HEK293T (cell line): ENCODE data around the gene IRF2BP2.

Experiments used
- CTCF ChIA-PET: fragments of 350-600 bp; formaldehyde crosslinking; extraction: SDS; loops from one replicate; lab custom pipeline; 2021; ENCODE audit warnings: antibody characterized with exemption, inconsistent platforms; lab: Yijun Ruan, JAX
- POLR2A ChIA-PET: fragments of 350-600 bp; formaldehyde crosslinking; extraction: SDS; loops from one replicate; lab custom pipeline; 2020; ENCODE audit warnings: antibody characterized with exemption, inconsistent platforms; lab: Yijun Ruan, JAX
- DNase-seq: peaks from one replicate; pipeline ENCODE4 v3.0.0; 2012; ENCODE audit warnings: mixed read lengths; ENCODE audit errors: extremely low spot score
- ARNT ChIP-seq: fragments of 450-650 bp; IDR thresholded peaks from 2 replicates; pipeline ENCODE4 v1.6.1; 2017; ENCODE audit warnings: mild to moderate bottlenecking
- BHLHE40 ChIP-seq: fragments of 450-650 bp; IDR thresholded peaks from 2 replicates; pipeline ENCODE4 v1.6.1; 2016; ENCODE audit warnings: mild to moderate bottlenecking, moderate library complexity, borderline replicate concordance
- CTBP1 ChIP-seq: fragments of 450-650 bp; IDR thresholded peaks from 2 replicates; pipeline ENCODE4 v1.6.1; 2016; ENCODE audit warnings: borderline replicate concordance
- ELF4 ChIP-seq: fragments of 450-650 bp; IDR thresholded peaks from 2 replicates; pipeline ENCODE4 v1.6.1; 2017; ENCODE audit warnings: antibody characterized with exemption
- FOXA1 ChIP-seq: fragments of 450-650 bp; IDR thresholded peaks from 2 replicates; pipeline ENCODE4 v1.6.1; 2016; ENCODE audit warnings: mild to moderate bottlenecking
- FOXK2 ChIP-seq: fragments of 450-650 bp; IDR thresholded peaks from 2 replicates; pipeline ENCODE4 v1.6.1; 2016; ENCODE audit warnings: mild to moderate bottlenecking
- FOXM1 ChIP-seq: fragments of 450-650 bp; IDR thresholded peaks from 2 replicates; pipeline ENCODE4 v1.6.1; 2017; ENCODE audit warnings: mild to moderate bottlenecking, borderline replicate concordance
- HDGF ChIP-seq: fragments of 450-650 bp; IDR thresholded peaks from 2 replicates; pipeline ENCODE4 v1.6.1; 2017; ENCODE audit warnings: antibody characterized with exemption, borderline replicate concordance
- L3MBTL2 ChIP-seq: fragments of 450-650 bp; conservative IDR thresholded peaks from 2 replicates; pipeline ENCODE4 v1.6.1; 2016; ENCODE audit warnings: mild to moderate bottlenecking
- LEF1 ChIP-seq: fragments of 450-650 bp; IDR thresholded peaks from 2 replicates; pipeline ENCODE4 v1.6.1; 2017; ENCODE audit warnings: mild to moderate bottlenecking, borderline replicate concordance
- NFRKB ChIP-seq: fragments of 450-650 bp; IDR thresholded peaks from 2 replicates; pipeline ENCODE4 v1.6.1; 2016; ENCODE audit warnings: mild to moderate bottlenecking, moderate library complexity
- SP1 ChIP-seq: fragments of 450-650 bp; IDR thresholded peaks from 2 replicates; pipeline ENCODE4 v1.6.1; 2017
- SUZ12 ChIP-seq: fragments of 450-650 bp; IDR thresholded peaks from 2 replicates; pipeline ENCODE4 v1.6.1; 2016; ENCODE audit warnings: mild to moderate bottlenecking
- TARDBP ChIP-seq: fragments of 450-650 bp; IDR thresholded peaks from 2 replicates; pipeline ENCODE4 v1.6.1; 2016
- ZNF384 ChIP-seq: fragments of 450-650 bp; IDR thresholded peaks from 2 replicates; pipeline ENCODE4 v1.6.1; 2016
- TF ChIP-seq, protein P1 (sequence below): fragments of 450-650 bp; IDR thresholded peaks from 2 replicates; pipeline ENCODE4 v1.6.1; 2016

Gene IRF2BP2

DNA sequence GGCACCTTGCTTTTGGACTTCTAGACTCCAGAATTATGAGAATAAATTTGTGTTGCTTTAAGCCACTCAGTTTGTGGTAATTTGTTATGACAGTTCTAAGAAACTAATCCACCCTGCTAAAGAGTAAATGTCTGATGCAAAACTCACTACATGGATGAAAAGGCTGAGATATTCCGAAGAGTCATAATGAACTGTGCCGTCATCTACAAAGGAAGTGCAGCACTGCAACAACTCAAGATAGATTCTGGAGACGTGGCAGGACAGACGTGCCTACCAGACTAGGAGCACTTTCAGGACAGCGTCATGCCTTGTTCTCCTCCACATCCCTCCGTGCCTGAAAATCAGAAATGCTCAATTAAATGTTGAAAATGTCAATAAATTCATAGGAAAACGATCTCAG lies 24.4 kb upstream of the IRF2BP2 start:
- TF ChIP-seq CTBP1 (no peak), HDGF (no peak), L3MBTL2 (no peak)
- no peak for DNase-seq
- ChIA-PET POLR2A (no interaction called here), CTCF (no interaction called here)

DNA sequence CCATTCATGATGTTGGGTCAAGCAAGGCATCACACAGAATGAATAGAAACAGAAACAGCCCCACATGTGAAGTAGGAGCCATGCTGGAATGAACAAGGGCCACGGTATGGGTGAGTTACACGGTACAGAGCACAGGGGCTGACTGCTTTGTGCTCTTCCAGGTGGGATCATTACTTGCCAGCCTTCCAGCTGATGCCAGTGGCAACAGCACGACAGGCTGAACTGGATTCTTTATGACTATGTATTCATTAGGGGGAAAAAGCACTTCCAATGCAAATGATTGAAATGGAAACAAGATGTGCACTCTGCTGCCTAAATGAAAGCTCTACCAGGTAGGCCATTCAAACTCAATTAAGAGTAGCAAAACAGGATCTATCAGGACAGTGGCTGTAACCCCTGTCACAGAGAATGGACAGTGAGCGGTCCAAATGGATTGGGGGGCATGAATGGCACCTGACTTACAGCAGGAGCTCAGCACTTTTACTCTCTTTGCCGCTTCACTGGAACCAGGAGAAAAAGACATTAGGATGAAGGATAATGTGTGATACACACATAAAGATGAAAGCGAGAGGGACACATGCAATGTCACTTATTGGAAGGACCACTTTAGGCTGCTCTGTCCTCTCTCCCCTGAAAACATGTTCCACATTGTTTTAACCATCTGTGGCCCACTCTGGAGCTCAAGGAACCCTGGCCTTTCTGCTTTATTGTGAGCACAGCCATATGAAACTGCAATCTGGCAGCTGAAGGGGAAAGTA lies 23.4 kb upstream of the IRF2BP2 start:
- CTCF ChIA-PET: interaction anchor here (0.7 to 1.1 kb wide), 3 partner anchors 12 to 450 kb away, joined by 3 to 4 read pairs (median 3); no protein-coding TSS in a partner anchor
- no peak for TF ChIP-seq SUZ12
- no peak for TF ChIP-seq LEF1
- no peak for TF ChIP-seq ARNT
- TF ChIP-seq FOXK2: no peak
- no peak for TF ChIP-seq L3MBTL2
- no peak for TF ChIP-seq FOXA1
- no peak for TF ChIP-seq CTBP1
- POLR2A ChIA-PET: interaction anchor here (0.8 to 3.0 kb wide), 4 partner anchors 14 to 29 kb away, joined by 3 to 12 read pairs (median 4); no protein-coding TSS in a partner anchor

DNA sequence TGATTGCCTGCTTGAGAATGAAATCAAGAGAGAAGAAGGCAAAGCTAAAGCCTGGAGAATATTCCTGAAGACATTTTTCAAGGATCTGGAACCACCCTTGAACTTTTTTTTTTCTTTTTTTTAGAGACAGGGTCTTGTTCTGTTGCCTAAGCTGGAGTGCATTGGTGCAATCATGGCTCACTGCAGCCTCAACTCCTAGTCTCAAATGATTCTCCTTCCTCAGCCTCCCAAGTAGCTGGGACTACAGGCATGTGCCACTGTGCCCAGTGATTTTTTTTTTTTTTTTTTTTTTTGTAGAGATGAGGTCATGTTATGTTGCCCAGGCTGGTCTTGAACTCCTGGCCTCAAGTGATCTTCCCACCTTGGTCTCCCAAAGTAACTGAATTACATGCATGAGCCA lies 22.2 kb upstream of the IRF2BP2 start:
- no peak for DNase-seq
- CTCF ChIA-PET: interaction anchor here (0.7 to 0.9 kb wide), 4 partner anchors 20 to 1430 kb away, joined by 4 to 10 read pairs (median 4); no protein-coding TSS in a partner anchor
- POLR2A ChIA-PET: interaction anchor here (1.4 to 3.0 kb wide), 2 partner anchors 20 to 28 kb away, joined by 3 to 12 read pairs; no protein-coding TSS in a partner anchor
- TF ChIP-seq TARDBP: no peak
- TF ChIP-seq, protein P1, sequence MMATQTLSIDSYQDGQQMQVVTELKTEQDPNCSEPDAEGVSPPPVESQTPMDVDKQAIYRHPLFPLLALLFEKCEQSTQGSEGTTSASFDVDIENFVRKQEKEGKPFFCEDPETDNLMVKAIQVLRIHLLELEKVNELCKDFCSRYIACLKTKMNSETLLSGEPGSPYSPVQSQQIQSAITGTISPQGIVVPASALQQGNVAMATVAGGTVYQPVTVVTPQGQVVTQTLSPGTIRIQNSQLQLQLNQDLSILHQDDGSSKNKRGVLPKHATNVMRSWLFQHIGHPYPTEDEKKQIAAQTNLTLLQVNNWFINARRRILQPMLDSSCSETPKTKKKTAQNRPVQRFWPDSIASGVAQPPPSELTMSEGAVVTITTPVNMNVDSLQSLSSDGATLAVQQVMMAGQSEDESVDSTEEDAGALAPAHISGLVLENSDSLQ: no peak

More for the DNA sequence above, 23.4 kb upstream of the IRF2BP2 start:
- DNase-seq: no peak

DNA sequence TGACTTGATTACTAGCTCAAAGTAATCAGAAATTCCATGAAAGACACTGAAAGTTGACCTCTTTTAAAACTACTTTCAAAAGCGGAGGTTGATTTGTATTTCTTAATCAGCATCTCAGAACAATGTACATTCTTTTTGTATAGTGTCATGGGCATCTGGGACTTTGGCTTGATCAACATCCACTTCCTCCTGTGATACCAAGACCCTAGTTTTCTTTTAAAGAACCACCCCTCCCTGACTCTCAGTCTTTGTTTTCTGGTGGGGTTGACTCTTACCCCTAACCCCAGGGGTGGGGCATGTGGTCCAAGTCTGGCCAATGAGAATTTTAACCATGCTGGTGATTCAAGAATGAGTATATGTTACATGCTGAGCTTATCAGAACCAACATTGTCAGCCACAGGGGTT lies 21.7 kb upstream of the IRF2BP2 start:
- no peak for DNase-seq
- CTCF ChIA-PET: interaction anchor here (0.7 to 0.9 kb wide), 3 partner anchors 20 to 1429 kb away, joined by 4 to 10 read pairs (median 5); no protein-coding TSS in a partner anchor
- TF ChIP-seq ELF4 (no peak), ZNF384 (no peak), ARNT (no peak), SP1 (no peak), CTBP1 (no peak), TARDBP (no peak), NFRKB (no peak), SUZ12 (no peak), FOXA1 (no peak), L3MBTL2 (no peak), FOXM1 (no peak), FOXK2 (no peak), LEF1 (no peak), HDGF (no peak), BHLHE40 (no peak)
- TF ChIP-seq, protein P1: no peak
- POLR2A ChIA-PET: interaction anchor here (3.0 kb wide), 1 partner anchor 20 kb away, joined by 12 read pairs; no protein-coding TSS in a partner anchor

DNA sequence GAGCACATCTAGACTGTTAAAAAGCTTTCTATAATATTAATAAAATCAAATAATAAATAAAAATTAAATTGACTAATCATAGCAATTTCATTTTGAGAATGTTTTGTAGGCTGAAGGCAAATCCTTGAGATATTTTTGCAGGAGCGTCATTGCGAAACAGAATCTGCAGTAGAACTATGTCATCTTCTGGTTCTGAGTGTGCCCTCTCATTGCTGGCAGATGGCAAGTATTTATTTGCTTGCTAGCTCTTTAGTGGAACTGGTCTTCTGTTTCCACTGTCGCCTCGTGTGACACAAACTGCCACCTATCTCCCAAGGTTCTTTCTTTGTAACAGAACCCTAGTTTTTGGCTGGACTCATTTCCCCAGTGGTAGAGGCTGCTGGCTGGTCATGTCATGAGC lies 19.0 kb upstream of the IRF2BP2 start:
- DNase-seq: no peak
- TF ChIP-seq L3MBTL2 (no peak), FOXM1 (no peak), ARNT (no peak), CTBP1 (no peak), ELF4 (no peak), HDGF (no peak), NFRKB (no peak), TARDBP (no peak), FOXK2 (no peak), ZNF384 (no peak), SUZ12 (no peak), BHLHE40 (no peak)
- TF ChIP-seq, protein P1: no peak
- CTCF ChIA-PET: no interaction called here
- POLR2A ChIA-PET: interaction anchor here (2.2 kb wide), 1 partner anchor 16 kb away, joined by 8 read pairs; no protein-coding TSS in a partner anchor

DNA sequence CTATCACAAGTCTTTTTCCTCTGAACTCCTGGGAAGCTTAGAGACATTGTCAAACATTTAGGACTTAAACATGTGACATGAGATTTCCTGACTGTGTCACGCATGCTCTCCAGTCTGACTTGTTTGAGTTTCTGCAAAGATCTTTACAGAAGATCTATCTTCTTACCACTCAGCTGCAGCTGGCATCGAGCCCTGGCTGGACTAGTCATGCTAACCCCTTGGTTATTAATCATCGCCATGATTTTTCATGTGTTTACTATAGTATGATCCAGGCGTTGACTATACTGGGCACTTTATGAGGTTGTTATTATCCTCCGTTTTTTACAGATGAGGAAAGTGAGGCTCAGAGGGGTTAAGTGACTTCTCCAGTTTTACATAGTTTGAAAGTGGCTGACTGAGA lies 18.1 kb upstream of the IRF2BP2 start:
- no peak for DNase-seq
- TF ChIP-seq ELF4 (no peak), TARDBP (no peak), ZNF384 (no peak), NFRKB (no peak), L3MBTL2 (no peak), HDGF (no peak), FOXM1 (no peak), LEF1 (no peak), SP1 (no peak), CTBP1 (no peak), FOXK2 (no peak)
- TF ChIP-seq, protein P1: no peak
- ChIA-PET CTCF (no interaction called here), POLR2A (interaction anchor here (1.0 to 2.2 kb wide), 2 partner anchors 15 to 18 kb away, joined by 3 to 8 read pairs; partner anchors contain the start of gene IRF2BP2)
